ENCODE measurements around the gene TTC9.
A peak's percentile ranks its signal among the peaks of the same experiment; 100 is the strongest.

TTC9 gene

DNA sequence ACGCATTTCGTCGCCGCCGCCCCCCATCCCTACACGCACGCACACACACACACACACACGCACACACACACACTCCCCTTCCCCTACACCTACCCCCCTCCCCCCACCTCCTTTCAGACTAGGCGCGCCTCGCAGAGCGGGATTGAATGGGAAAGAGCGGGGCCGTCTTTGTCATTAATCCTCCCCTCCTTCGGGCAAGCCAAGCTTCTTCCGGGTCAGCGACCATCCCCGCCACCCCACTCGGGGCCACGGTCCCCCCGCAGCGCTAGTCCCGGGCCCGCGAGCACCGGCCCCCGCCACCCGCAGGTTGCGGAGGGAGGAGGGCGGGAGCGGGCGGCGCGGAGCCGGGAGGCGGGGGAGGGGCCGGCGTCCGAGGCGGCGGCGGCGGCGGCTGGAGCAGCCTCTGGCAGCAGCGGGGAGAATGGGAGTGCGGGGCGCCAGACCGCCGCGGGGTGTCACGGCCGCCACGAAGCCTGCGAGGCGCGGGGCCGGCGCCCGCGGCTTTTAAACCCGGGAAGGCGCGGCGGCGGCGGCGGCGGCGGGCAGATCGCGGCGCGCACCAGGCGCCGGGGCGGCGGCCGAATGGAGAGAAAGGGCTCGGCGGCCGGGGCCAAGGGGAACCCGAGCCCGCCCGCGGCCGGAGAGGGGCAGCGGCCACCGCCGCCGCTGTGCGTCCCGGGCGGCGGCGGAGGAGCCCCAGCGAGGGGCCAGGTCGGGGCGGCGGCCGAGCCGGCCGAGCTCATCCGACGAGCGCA lies at the start of gene TTC9:
Gene TTC9 (plus strand): TSS at position 369 of the 755 bp plus-strand sequence. CDS start 214 bp downstream, at position 583.
- no peak for DNase-seq

DNA sequence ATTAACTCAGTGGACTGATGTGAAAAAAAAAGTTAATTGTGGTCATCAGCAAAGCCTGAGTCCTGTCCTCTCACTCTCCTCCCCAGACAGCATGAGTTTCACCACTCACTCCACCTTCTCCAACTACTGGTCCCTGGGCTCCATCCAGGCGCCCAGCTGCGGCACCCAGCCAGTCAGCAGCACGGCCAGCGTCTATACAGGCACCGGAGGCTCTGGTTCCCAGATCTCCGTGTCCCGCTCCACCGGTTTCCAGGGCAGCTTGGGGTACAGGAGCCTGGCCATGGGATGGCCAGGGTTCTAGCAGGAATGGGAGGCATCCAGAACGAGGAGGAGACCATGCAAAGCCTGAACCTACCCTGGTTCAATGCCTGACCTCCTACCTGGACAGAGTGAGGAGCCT lies 47.3 kb upstream of the TTC9 start:
- no peak for DNase-seq

DNA sequence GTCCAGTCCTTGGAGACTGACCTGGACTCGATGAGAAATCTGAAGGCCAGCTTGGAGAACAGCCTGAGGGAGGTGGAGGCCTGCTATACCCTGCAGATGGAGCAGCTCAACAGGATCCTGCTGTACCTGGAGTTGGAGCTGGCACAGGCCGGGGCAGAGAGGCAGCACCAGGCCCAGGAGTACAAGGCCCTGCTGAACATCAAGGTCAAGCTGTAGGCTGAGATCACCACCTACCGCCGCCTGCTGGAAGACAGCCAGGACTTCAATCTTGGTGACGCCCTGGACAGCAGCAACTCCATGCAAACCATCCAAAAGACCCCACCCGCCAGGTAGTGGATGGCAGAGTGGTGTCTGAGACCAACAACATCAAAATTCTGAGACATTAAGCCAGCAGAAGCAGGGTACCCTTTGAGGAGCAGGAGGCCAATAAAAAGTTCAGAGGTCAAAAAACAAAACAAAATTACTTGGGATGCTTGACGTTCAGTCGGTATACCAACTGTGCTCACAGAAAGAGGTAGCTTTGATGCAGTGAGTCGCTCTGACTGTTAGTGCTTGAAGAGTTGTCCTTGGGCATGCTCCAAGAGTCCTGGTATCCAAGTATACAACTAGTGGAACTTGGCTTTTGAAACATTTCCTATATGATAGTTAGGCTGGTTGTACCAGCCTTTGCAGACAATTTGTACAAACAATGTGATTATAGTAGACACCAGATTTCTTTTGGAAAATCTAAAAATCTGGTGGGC lies 46.1 kb upstream of the TTC9 start:
- no peak for DNase-seq

DNA sequence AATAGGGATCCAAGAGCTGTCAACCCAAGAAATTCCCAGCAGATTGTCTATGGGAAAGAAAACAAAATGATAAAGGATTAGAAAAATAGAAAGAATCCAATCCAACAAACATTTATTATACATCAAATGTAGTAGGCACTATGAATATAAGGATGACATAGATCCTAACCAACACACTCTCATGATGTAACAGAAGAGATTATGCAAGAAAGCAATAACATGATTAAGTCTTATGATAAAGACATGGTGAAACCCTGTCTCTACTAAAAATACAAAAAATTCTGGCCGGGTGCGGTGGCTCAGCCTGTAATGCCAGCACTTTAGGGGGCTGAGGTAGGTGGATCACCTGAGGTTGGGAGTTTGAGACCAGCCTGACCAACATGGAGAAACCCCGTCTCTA lies 44.0 kb upstream of the TTC9 start:
- DNase-seq: no peak

DNA sequence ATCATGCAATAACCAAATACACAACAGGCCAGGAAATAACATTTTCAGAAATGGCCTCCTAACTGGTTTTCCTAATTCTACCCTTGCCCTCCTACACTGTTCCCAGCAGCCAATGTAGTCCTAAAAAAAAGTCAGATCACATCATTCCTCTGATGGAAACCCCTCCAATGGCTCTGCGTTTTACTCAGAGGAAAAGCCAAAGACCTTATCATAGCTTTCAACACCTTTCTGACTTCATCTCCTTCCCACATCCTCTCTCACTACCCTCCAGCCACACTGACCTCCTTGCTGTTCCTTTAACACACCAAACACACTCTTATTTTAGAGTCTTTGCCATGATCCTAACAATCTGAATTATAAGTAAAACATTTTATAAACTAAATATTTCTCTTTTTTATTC lies 42.4 kb upstream of the TTC9 start:
- DNase-seq: no peak

DNA sequence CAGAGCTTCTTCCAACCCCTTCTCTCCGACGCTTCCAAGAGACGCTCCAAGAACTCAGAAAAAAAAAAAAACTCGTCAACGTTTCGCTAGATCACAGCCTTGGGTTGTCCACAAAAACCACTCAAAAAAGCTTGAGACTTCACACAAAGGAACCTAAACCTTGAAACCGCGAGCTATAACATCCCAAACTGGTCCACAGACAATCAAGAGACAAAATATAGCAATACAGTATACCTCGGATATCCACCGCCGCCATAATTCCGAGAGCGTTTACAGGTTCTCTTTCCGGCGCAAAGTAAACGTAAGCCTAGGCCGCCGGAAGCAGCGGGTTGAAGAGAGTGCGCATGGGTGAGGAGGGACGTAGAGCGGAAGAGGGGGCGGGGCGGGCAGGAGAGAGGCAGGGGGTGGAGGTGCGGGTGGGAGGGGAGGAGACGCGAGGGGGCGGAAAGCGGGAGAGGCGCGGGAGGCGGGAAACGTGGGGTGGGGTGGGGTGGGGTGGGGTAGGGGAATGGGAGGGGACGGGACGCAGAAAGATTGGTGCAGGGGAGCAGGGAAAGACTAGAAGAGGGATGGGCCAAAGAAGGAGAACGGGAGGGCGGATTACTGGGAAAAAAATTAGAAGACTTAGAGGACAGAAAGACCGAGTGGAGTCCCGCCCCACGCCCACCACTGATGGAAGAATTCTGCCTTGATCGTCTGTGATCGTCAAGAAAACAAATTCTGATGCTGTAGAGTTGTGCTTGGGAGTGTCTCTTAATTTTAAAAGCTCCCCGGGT lies 41.1 kb upstream of the TTC9 start, which contains the start of gene MED6:
Gene MED6 (minus strand): TSS at position 274 of the 776 bp plus-strand sequence. CDS start 18 bp downstream, at position 256.
- peak; percentile 84 for DNase-seq

DNA sequence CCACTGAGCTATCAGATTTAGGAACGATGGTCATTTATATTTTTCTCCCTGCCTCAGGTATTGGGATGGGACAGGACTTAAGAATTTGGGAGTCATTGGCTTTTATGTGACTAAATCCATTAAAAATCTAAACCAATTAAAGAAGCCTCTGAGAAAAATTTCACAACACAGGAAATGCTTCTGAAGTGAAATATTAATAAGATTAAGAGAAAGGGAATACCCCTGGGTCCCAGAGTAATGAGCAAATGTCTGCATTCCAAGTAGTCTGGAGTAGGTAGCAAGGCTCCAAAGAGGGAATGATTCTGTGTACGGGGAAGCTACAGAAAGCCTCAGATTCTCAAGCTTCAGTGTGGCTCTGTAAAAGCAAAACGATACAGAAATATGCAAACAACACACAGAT lies 40.6 kb upstream of the TTC9 start:
- DNase-seq: no peak

DNA sequence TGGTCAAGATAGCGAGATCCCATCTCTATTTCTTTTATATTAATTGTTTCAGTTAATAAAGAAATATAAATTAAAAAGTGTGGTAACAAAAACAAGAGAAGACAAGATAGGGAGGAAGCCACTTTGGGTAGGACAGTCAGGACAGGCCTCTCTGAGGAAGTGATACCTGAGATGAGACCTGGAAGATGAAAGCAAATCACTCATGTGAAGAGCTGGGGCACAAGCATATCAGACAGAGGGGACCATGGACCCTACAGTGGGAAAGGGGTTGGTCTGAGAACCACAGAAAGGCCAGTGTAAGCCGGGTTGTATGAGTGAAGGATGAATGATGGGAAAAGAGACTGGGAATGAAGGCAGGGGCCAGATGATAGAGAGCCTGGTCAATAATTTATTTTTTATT lies 39.5 kb upstream of the TTC9 start:
- no peak for DNase-seq

DNA sequence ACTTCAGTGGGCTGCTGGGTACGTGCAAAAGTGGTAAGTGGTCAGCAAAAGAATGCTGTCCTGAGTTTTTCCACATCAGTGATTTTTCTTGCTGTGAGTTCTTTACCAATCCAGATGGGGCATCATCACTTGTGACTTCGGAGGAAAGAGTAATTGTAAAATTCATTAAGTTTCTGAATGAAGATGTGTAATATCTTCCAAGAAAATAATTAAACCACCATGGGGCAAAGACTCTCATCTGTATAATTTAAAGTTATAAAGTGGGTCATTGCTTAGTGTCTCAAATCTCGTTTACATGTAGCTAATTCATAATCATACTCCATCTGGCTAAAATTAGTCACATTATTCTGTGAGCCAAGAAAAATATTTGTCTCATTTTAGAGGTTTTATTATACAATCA lies 30.5 kb upstream of the TTC9 start:
- DNase-seq: no peak

DNA sequence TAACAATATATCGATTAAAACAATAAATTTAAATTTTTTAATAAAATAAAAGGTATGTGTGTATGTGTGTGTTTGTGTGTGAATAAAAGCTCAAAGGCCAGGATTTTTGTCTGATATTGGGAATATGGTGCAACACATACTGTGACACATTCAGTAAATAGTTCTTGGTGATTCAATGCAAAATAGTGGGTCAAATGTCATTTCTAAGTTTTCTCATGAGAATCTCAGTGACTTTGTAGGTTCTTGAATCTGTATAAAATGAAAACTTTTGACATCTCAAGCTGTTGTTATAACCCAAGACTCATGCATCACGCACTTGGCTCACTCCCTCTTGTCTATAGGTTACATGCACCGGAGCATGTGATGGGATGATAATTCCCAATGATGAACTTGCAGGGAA lies 25.1 kb upstream of the TTC9 start:
- DNase-seq: no peak

DNA sequence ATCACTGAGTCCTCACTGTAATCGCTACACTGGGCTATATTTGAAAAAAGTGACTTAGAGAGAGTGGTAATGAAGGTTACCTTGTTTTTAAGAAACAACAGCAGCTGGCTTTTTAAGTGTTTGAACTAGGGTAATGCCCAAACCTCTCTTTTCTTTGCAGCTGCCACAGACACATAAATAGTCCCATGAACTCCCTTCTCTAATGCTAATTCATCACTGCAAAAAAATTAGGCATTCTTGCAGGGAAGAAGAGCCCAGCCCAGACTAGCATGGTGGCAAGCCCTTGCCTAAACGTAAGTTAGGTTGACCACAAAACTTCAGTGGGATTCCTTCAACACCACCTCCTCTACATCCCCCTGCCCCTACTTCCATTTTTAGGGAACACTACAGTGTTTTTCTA lies 23.4 kb upstream of the TTC9 start:
- DNase-seq: no peak

DNA sequence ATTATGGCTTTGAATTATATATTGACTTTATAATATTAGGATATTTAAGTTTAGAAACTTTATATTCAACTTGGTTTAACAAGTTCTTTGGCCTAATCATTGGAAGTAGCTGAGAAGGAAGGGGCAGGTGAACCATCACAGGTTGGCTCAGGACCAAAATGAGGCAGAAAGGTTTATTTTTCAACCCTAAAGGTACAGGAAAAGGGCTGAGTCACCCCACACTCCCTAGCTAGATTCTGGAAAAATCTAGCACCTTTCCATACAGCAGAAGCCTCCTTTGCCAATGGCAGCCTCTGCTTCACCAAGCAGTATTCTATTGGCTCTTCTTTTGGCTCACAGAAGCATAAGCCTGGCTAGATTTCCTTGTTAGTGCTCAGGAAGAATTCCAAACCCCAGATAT lies 22.0 kb upstream of the TTC9 start:
- DNase-seq: no peak

DNA sequence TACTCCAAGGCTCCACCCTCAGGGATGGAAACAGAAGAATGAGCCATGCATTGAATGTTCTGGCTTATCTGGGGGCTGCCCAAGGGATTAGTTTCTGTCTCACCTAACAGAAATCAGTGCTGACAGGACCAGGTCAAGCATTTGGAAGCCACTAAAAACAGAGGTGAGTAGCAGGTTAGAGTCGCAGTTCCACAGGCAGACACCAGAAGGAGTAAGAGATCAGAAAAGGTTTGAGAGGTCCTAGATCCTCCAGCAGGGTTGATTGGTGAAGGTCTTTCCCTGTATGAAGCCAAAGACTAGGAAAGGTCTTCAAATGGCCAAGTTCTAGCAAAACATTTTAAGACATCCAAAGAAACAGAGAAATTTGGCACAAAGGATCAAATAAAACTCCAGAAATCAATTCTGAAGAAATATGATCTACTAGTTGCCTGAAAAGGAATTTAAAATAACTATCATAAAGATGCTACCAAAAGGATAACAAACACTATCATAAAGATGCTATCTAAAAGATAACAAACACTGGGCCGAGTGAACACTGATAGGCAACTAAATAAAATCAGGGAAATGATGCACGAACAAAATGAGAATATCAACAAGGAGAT lies 19.5 kb upstream of the TTC9 start:
- DNase-seq: peak; percentile 43

DNA sequence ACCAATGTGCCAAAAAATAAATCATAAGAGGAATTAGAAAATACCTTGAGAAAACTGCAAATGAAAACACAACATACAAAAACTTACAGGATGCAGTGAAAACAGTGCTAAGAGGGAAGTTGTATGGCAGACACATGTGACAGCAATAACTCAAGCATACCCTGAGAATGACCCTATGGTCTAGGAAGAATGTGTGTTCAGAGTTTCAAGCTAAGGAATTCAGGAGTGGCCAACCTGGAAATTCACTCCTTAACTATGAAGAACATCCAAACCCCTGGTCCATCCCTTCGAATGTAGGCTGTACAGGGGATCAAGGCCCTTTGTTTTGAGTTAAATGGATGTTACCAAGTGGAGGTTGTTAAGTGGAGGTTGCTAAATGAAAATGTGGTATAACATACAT lies 16.7 kb upstream of the TTC9 start:
- DNase-seq: no peak

DNA sequence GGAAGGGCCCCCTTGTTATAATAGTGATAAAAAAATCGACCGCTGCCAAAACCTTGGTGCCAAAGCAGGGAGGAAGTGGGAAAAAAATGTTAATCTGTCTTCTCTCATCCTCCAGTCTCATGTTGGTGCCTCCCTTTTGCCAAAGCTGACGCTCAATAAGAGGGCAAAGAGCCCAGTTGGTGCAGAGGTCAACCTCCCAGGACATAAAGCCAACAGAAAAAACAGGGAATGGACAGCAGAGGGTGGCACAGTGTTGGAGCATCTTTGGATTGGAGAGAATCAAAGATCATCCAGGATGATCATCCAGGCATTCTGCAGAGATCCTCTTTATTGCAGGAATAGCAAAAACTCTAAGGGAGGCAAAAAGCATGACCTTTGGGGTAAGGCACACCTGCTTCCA lies 9.8 kb upstream of the TTC9 start:
- DNase-seq: no peak

DNA sequence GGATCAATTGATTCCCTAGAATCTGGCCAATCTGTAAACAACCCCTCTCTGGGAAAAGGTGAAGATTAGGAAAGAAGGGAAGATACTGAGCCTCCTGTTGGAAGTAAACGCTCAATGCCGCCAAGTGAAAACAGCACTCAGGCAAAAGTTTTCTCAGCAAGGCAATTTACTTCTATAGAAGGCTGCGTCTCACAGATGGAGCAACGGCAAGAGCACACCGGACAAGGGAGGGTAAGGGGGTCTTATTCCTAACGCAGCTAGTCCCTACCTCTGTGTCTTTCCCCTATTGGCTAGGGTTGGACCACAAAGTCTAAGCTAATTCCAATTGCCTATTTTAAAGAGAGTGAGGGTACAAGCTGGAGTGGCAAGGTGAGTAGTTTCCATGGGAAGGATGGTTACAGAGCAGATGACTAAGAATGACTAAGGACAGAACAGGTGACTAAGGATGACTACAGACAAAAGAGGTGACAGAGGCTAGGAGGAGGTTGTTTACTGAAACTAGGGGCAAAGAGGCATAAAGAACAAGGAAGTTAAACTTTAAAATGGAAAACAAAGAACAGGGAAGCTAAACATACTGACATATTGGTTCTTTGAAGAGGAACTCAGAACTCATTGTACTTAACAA lies 5.6 kb upstream of the TTC9 start:
- DNase-seq: no peak

DNA sequence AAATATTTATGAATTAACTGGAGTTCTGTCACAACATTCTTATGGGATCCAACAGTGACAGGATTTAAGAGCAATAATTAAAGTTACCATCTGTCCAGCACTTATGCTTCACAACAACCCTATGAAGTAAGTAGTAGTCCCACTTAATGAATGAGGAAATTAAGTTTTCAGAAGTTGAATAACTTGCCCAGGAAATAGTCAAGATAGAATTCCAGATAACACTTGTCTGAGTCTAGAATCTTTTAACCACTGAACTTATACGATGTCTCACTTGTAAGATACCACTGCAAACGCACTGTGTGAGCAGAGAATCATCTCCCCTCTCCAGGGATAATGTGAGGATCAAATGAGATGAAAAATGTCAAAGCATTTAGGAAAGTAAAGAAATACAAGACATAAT lies 3.3 kb upstream of the TTC9 start:
- no peak for DNase-seq

DNA sequence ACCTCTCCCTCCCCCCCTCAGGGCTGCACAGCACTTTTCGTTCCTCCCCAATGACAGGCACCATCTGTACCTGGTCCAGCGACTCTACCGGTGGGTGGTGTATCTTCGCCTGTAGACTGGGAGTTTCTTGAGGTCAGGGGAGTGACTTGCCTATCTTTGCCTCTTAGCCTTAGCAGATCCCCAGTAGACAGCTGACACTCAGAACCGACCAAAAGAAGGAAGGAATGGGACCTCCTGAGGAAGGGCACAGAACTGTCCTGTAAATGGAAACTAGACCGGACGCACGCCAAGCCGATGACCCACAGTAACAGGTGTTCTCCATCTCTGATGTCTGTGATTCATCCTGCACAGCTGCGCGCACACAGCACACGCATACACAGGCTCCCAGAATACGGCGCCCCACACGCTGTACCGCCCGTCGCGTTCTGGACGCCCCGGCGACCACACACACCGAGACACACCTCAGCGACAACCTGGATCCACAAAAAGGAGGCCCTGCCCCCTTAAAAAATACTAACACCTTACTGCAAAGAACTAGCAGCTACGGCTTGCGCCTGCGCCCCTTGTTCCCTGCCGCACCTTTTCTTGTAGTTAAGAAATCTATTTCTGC lies 673 bp upstream of the TTC9 start:
- DNase-seq: no peak

DNA sequence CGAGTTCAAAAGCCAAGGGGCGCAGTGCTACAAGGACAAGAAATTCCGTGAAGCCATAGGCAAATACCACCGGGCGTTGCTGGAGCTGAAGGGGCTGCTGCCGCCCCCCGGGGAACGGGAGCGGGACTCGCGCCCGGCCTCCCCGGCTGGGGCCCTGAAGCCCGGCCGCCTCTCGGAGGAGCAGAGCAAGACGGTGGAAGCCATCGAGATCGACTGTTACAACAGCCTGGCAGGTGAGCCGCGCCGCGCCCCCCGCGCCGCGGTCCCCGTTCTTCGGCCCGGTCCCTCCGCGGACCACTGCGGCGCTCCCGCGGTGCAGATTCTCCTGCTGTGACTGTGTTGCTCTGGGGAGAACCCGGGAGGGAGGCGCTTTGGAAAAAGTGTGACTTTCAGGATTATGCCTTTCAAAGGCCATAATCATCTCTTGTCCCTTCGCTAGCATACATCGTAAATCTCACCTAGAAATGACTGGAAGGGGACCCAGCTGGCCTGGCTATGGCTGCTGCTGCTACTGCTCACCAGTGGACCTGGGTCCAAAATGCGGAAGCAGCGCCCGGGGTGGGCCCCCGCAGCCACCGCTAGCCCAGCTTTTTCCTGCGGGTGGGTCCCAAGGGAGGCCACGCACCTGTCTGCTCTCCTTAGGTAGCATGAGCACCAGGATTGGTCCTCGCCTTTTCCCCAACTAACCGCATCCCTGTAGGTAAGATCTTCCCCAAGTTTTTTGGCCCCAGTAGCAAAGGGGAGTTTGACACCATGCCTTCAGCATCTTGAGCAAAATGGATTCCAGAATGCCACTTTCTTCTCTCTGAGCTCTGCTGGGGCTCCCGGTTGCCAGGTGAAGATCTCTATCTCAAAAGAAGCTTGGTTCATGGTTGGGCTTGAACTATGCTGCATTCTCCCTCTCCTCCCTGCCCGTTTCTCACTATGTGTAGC lies 853 bp downstream of the TTC9 start:
- no peak for DNase-seq

DNA sequence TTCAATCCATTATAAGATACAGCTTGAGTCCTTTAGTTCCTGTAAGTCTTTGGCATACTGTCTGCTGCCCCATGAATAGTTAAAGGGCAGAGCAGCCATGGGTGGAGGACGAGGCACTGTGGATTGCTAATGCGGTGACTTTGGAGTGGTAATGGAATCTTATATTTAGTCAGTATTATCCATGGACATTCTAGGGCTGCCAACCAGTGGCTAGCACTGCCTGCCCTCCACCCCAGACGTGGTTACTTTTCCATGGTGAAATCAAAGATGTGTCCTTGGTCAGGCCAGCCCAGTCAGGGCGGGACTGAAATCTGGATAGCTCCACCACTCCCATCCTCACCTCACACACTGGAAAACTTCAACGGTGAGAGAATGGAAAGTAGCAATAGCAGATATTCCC lies 2.3 kb downstream of the TTC9 start:
- no peak for DNase-seq

DNA sequence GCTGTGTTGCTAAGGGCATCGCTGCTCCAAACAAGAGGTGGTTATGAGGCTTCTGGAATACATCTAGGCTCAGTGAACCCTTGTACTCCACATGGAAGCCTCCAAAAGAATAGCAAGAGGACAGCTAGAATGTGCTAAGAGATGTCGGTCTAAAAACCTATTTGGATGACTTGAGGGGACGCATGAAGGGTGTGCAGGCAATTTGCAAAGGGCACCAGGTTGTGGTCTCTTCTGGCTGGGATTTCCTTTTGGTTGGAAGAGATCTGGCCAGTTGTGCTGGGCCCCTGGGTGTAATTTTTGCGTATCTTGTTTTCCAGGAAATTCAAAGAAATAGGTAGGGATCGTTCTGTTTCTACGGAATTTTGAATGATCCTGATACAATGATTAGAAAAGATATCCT lies 4.2 kb downstream of the TTC9 start:
- no peak for DNase-seq
